Panc1 (cell line): ENCODE results near the gene CAMKMT. TPM values are rescaled to one million over a fixed set of nuclear protein-coding genes. Genes with fewer than 3 reads are reported as not detected.

Experiments
- ATAC-seq: fragments of 200-7000 bp; cut with Tn5 transposase; 2 replicates; pipeline ENCODE4 v1.9.1; 2020; ENCODE audit warnings: mild to moderate bottlenecking, moderate library complexity
- BruUV-seq: library from RNA; stranded (reverse); fragments of 400-500 nt; replicated peaks from 2 replicates; lab custom pipeline; 2021; lab: Mats Ljungman, UMichigan
- CTCF ChIA-PET: fragments of 300-600 bp; sonication (Branson Sonifier 250); formaldehyde crosslinking; loops from one replicate; lab custom pipeline; 2022; ENCODE audit warnings: antibody characterized with exemption; lab: Charles Lee
- POLR2A ChIA-PET: fragments of 300-600 bp; sonication (Branson Sonifier 250); formaldehyde crosslinking; loops from one replicate; lab custom pipeline; 2022; ENCODE audit warnings: antibody characterized with exemption; lab: Charles Lee
- DNase-seq: peaks from one replicate; pipeline ENCODE4 v3.0.0-alpha.2; 2010; ENCODE audit warnings: low read depth, low spot score
- H3K27ac ChIP-seq: 2 replicates; pipeline ENCODE4 v1.5.1; 2011; ENCODE audit warnings: mild to moderate bottlenecking, low read length, inconsistent platforms
- H3K27me3 ChIP-seq: fragments of 200-500 bp; sonication (Bioruptor generic); 2 replicates; pipeline ENCODE4 v1.6.0; 2014; ENCODE audit warnings: low read length, inconsistent platforms; ENCODE audit not compliant: control insufficient read depth, insufficient read depth
- H3K36me3 ChIP-seq: fragments of 200-500 bp; sonication (Bioruptor generic); 2 replicates; pipeline ENCODE4 v1.5.1; 2014; ENCODE audit warnings: inconsistent platforms, mild to moderate bottlenecking, low read length, moderate library complexity; ENCODE audit not compliant: control insufficient read depth, insufficient read depth
- H3K4me1 ChIP-seq: 2 replicates; pipeline ENCODE4 v1.5.1; 2011; ENCODE audit warnings: inconsistent platforms, mild to moderate bottlenecking, low read length, moderate library complexity; ENCODE audit not compliant: control insufficient read depth, insufficient read depth
- H3K4me3 ChIP-seq, 2 experiments: 2 replicates each; pipeline ENCODE4 v1.5.1; 2011 to 2012; ENCODE audit warnings: low read depth in 2 of 2, low read length in 2 of 2, mild to moderate bottlenecking in 2 of 2, inconsistent platforms in 1 of 2, moderate library complexity in 1 of 2
- H3K9me3 ChIP-seq: fragments of 200-500 bp; sonication (Bioruptor generic); 2 replicates; pipeline ENCODE4 v1.5.1; 2014; ENCODE audit warnings: low read depth, mild to moderate bottlenecking, inconsistent platforms, low read length, moderate library complexity; ENCODE audit not compliant: control insufficient read depth, insufficient read depth
- CTCF ChIP-seq: fragments of 450-650 bp; IDR thresholded peaks from 2 replicates; pipeline ENCODE4 v1.5.1; 2017; ENCODE audit warnings: mild to moderate bottlenecking
- POLR2AphosphoS5 ChIP-seq: IDR thresholded peaks from 2 replicates; pipeline ENCODE4 v1.6.1; 2012; ENCODE audit warnings: mild to moderate bottlenecking, low read depth, low read length, moderate library complexity
- REST ChIP-seq, 2 experiments: IDR thresholded peaks; 2 replicates each; pipeline ENCODE4 v1.6.1; 2011 to 2012; ENCODE audit warnings: low read depth in 2 of 2, control low read depth in 1 of 2, low read length in 1 of 2, mild to moderate bottlenecking in 1 of 2, moderate library complexity in 1 of 2; ENCODE audit not compliant: insufficient read depth in 1 of 2
- SIN3A ChIP-seq: IDR thresholded peaks from 2 replicates; pipeline ENCODE4 v1.6.1; 2012; ENCODE audit warnings: low read depth, mild to moderate bottlenecking, low read length, moderate library complexity, borderline replicate concordance; ENCODE audit not compliant: insufficient read depth
- TCF7L2 ChIP-seq: IDR thresholded peaks from 2 replicates; pipeline ENCODE4 v1.6.1; 2011; ENCODE audit warnings: mild to moderate bottlenecking, low read depth, low read length, inconsistent platforms
- in situ Hi-C: cut with HindIII; loops from 2 replicates; pipeline ENCODE4 v1.10.0; 2016; ENCODE audit warnings: low sequenced_read_pairs, low pct_unique_long_range_greater_than_20kb
- intact Hi-C: fragments of 100-400 bp; cut with micrococcal nuclease; formaldehyde crosslinking; loops from one replicate; pipeline ENCODE4 v1.10.0; 2022; ENCODE audit not compliant: unreplicated experiment
- total RNA-seq: library from RNA; stranded (reverse); gene quantifications from one replicate; pipeline ENCODE4 v1.2.1, GENCODE V29; 2021; ENCODE audit not compliant: unreplicated experiment

Gene CAMKMT
- total RNA-seq, 1 experiment from 2014 or later: 12.6 TPM

GRCh38 chr2:44767691-44768090 is 405.9 kb downstream of the CAMKMT start:
- no peak for TF ChIP-seq CTCF
- no peak for TF ChIP-seq TCF7L2
- no peak for TF ChIP-seq REST (IDR thresholded peaks at IDR 0.05; ENCODE audit: insufficient read depth in 1 of 2, low read depth in 2 of 2, low read length in 1 of 2)
- TF ChIP-seq SIN3A: no peak
- no peak for TF ChIP-seq POLR2AphosphoS5
- no peak for ATAC-seq
- H3K4me3 ChIP-seq: no peak overlapping the region
- ChIA-PET CTCF (no interaction called here), POLR2A (interaction anchor here (0.5 kb wide), 1 partner anchor 15 kb away, joined by 4 read pairs; no protein-coding TSS in a partner anchor)
- H3K27me3 ChIP-seq: no peaks in the 10 kb centered on the region
- H3K27ac ChIP-seq: no peak overlapping the region
- H3K9me3 ChIP-seq: no peaks in the 10 kb centered on the region
- in situ Hi-C loops (no loop called here), intact Hi-C loops (no loop called here)
- DNase-seq: no peak
- no peaks in the 10 kb centered on the region for H3K36me3 ChIP-seq
- BruUV-seq: no TSS peak
- H3K4me1 ChIP-seq: no peaks in the 10 kb centered on the region

- TF ChIP-seq SIN3A: no peak
- TF ChIP-seq REST (IDR thresholded peaks at IDR 0.05; ENCODE audit: insufficient read depth in 1 of 2, low read depth in 2 of 2, low read length in 1 of 2): no peak
- no peak for TF ChIP-seq TCF7L2
- no peak for TF ChIP-seq CTCF
- TF ChIP-seq POLR2AphosphoS5: no peak
- in situ Hi-C loops (no loop called here), intact Hi-C loops (no loop called here)
- DNase-seq (no peak), ATAC-seq (no peak)
- H3K27ac ChIP-seq: no peak overlapping the region
- no peaks in the 10 kb centered on the region for H3K9me3 ChIP-seq
- ChIA-PET POLR2A (no interaction called here), CTCF (interaction anchor here (0.7 kb wide), 1 partner anchor 207 kb away, joined by 7 read pairs; no protein-coding TSS in a partner anchor)
- H3K4me3 ChIP-seq: no peak overlapping the region
- BruUV-seq: no TSS peak
- H3K36me3 ChIP-seq: no peaks in the 10 kb centered on the region
- H3K4me1 ChIP-seq: no peaks in the 10 kb centered on the region
- no peaks in the 10 kb centered on the region for H3K27me3 ChIP-seq
Observed at GRCh38 chr2:44768438-44769236, 406.9 kb downstream of the CAMKMT start.
